ENCODE measurements around the gene GLCCI1.

DNA sequence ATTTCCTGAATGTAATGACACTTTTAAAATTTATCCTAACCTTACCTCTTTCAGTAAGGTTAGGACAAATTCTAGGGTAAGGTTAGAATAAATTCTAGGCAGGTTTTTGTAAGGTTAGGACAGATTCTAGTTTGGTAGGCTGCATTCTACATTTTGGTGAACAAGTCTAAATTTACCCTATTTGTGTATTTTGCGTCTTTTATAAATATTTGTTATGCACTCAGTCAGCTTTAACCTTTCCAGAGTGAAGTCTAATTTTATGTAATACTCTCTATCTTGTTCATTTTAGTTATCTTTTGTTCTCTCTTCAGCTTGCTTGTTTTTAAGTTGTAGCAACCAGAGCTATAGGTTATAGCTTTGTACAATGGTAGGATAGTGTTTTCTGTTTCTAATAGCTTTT, 54.0 kb downstream of the GLCCI1 start:
- TF ChIP-seq, protein P1, sequence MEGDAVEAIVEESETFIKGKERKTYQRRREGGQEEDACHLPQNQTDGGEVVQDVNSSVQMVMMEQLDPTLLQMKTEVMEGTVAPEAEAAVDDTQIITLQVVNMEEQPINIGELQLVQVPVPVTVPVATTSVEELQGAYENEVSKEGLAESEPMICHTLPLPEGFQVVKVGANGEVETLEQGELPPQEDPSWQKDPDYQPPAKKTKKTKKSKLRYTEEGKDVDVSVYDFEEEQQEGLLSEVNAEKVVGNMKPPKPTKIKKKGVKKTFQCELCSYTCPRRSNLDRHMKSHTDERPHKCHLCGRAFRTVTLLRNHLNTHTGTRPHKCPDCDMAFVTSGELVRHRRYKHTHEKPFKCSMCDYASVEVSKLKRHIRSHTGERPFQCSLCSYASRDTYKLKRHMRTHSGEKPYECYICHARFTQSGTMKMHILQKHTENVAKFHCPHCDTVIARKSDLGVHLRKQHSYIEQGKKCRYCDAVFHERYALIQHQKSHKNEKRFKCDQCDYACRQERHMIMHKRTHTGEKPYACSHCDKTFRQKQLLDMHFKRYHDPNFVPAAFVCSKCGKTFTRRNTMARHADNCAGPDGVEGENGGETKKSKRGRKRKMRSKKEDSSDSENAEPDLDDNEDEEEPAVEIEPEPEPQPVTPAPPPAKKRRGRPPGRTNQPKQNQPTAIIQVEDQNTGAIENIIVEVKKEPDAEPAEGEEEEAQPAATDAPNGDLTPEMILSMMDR (IDR thresholded peaks at IDR 0.05; ENCODE audit: insufficient read depth, low read length, poor library complexity, severe bottlenecking): no peak
- no peak for TF ChIP-seq EZH2phosphoT487 (conservative IDR thresholded peaks at IDR 0.05; ENCODE audit: low read length)
